Fibroblast of skin of right biceps (primary cell): ENCODE data around the gene ZNF831.

Source experiments
- DNase-seq: peaks from one replicate; pipeline ENCODE4 v3.0.0-alpha.2; 2013

ZNF831 gene

GRCh38 chr20:59157961-59158541 lies 5.6 kb upstream of the ZNF831 start:
- DNase-seq = no peak

- no peak for DNase-seq
Measured at GRCh38 chr20:59158673-59159072, 4.9 kb upstream of the ZNF831 start.

- DNase-seq = no peak
Measured at GRCh38 chr20:59159091-59159490, 4.5 kb upstream of the ZNF831 start.

GRCh38 chr20:59159493-59160376 lies 3.9 kb upstream of the ZNF831 start:
- no peak for DNase-seq

GRCh38 chr20:59160389-59161115 lies 3.1 kb upstream of the ZNF831 start:
- no peak for DNase-seq

GRCh38 chr20:59161721-59162120 lies 1.9 kb upstream of the ZNF831 start:
- no peak for DNase-seq

- DNase-seq = no peak
Measured at GRCh38 chr20:59164686-59165391, 1.2 kb downstream of the ZNF831 start.

GRCh38 chr20:59165396-59165795 lies 1.8 kb downstream of the ZNF831 start:
- no peak for DNase-seq

GRCh38 chr20:59165891-59166709 lies 2.5 kb downstream of the ZNF831 start:
- DNase-seq = no peak

GRCh38 chr20:59170406-59171349 lies 7.1 kb downstream of the ZNF831 start:
- no peak for DNase-seq

- DNase-seq = no peak
Measured at GRCh38 chr20:59171986-59172385, 8.4 kb downstream of the ZNF831 start.

GRCh38 chr20:59173938-59174491 lies 10.4 kb downstream of the ZNF831 start:
- no peak for DNase-seq

GRCh38 chr20:59175002-59175401 lies 11.4 kb downstream of the ZNF831 start:
- DNase-seq = no peak

GRCh38 chr20:59175861-59176260 lies 12.2 kb downstream of the ZNF831 start:
- DNase-seq = no peak

GRCh38 chr20:59176812-59177211 lies 13.2 kb downstream of the ZNF831 start:
- no peak for DNase-seq

- no peak for DNase-seq
Measured at GRCh38 chr20:59177266-59178250, 13.9 kb downstream of the ZNF831 start.

GRCh38 chr20:59178983-59179595 lies 15.5 kb downstream of the ZNF831 start:
- no peak for DNase-seq

- no peak for DNase-seq
Measured at GRCh38 chr20:59179988-59180387, 16.4 kb downstream of the ZNF831 start.

- DNase-seq = no peak
Measured at GRCh38 chr20:59181936-59182335, 18.3 kb downstream of the ZNF831 start.
